ENCODE data around the gene MRTFB. TPM values are rescaled to one million over a fixed set of nuclear protein-coding genes. Genes with fewer than 3 reads are reported as not detected.
"Not testable (repeated sequence)": the region's sequence is repeated elsewhere in the genome, so short reads cannot be mapped to it uniquely, and the experiment has no call there.

The MRTFB gene
- polyA plus RNA-seq, 3 donors, result 6.4 to 14.0 (median 10.6) TPM

GRCh38 chr16:14121872-14122271 lies 50.8 kb downstream of the MRTFB start:
- 90 to 94% (median 91%) methylated on average over 3 of the region's 3 CpGs for WGBS, 3 donors

GRCh38 chr16:14122430-14122829 lies 51.3 kb downstream of the MRTFB start:
- WGBS, 3 donors, result 96 to 99% (median 99%) methylated on average over 3 of the region's 3 CpGs

More at GRCh38 chr16:14121872-14122271, 50.8 kb downstream of the MRTFB start:
- H3K27ac ChIP-seq (ENCODE audit: low read depth, low read length), result no peak overlapping the region

GRCh38 chr16:14125000-14125681 lies 54.0 kb downstream of the MRTFB start:
- 64 to 79% (median 79%) methylated on average over 5 of the region's 5 CpGs for WGBS, 3 donors
- no peak overlapping the region for H3K27ac ChIP-seq (ENCODE audit: low read depth, low read length)

More at GRCh38 chr16:14122430-14122829, 51.3 kb downstream of the MRTFB start:
- not testable (repeated sequence) for H3K27ac ChIP-seq (ENCODE audit: low read depth, low read length)

GRCh38 chr16:14125708-14126107 lies 54.6 kb downstream of the MRTFB start:
- WGBS, 3 donors, result 64 to 73% (median 70%) methylated on average over 3 of the region's 3 CpGs
- no peak overlapping the region for H3K27ac ChIP-seq (ENCODE audit: low read depth, low read length)

GRCh38 chr16:14128097-14128496 lies 57.0 kb downstream of the MRTFB start:
- WGBS, 3 donors, result 93 to 97% (median 96%) methylated on average over 5 of the region's 5 CpGs
- no peak overlapping the region for H3K27ac ChIP-seq (ENCODE audit: low read depth, low read length)

GRCh38 chr16:14129502-14129901 lies 58.4 kb downstream of the MRTFB start:
- H3K27ac ChIP-seq (ENCODE audit: low read depth, low read length), result no peak overlapping the region
- 92 to 98% (median 97%) methylated on average over 5 of the region's 5 CpGs for WGBS, 3 donors

- no peak overlapping the region for H3K27ac ChIP-seq (ENCODE audit: low read depth, low read length)
- 37 to 80% (median 77%) methylated on average over 4 of the region's 4 CpGs for WGBS, 3 donors
Observed at GRCh38 chr16:14131774-14132695, 60.9 kb downstream of the MRTFB start.

GRCh38 chr16:14132696-14133048 lies 61.6 kb downstream of the MRTFB start:
- no peak overlapping the region for H3K27ac ChIP-seq (ENCODE audit: low read depth, low read length)
- WGBS, 3 donors, result 74 to 94% (median 87%) methylated on average over 4 of the region's 4 CpGs

- 75 to 92% (median 92%) methylated on average over 1 of the region's 1 CpG for WGBS, 3 donors
- H3K27ac ChIP-seq (ENCODE audit: low read depth, low read length), result no peak overlapping the region
Observed at GRCh38 chr16:14133907-14134306, 62.8 kb downstream of the MRTFB start.

- 98 to 99% (median 98%) methylated on average over 5 of the region's 5 CpGs for WGBS, 3 donors
Observed at GRCh38 chr16:14135704-14136103, 64.6 kb downstream of the MRTFB start.

GRCh38 chr16:14139872-14140271 lies 68.8 kb downstream of the MRTFB start:
- 97 to 98% (median 97%) methylated on average over 1 of the region's 1 CpG for WGBS, 3 donors
- H3K27ac ChIP-seq (ENCODE audit: low read depth, low read length), result no peak overlapping the region

More at GRCh38 chr16:14135704-14136103, 64.6 kb downstream of the MRTFB start:
- H3K27ac ChIP-seq (ENCODE audit: low read depth, low read length), result no peak overlapping the region

- no peak overlapping the region for H3K27ac ChIP-seq (ENCODE audit: low read depth, low read length)
- 94 to 97% (median 96%) methylated on average over 5 of the region's 5 CpGs for WGBS, 3 donors
Observed at GRCh38 chr16:14140923-14141322, 69.8 kb downstream of the MRTFB start.

- no peak overlapping the region for H3K27ac ChIP-seq (ENCODE audit: low read depth, low read length)
Observed at GRCh38 chr16:14146445-14146844, 75.3 kb downstream of the MRTFB start.

GRCh38 chr16:14148016-14148415 lies 76.9 kb downstream of the MRTFB start:
- H3K27ac ChIP-seq (ENCODE audit: low read depth, low read length), result no peak overlapping the region
- 84 to 95% (median 91%) methylated on average over 2 of the region's 2 CpGs for WGBS, 3 donors

- 80 to 83% (median 81%) methylated on average over 8 of the region's 8 CpGs for WGBS, 3 donors
- H3K27ac ChIP-seq (ENCODE audit: low read depth, low read length), result no peak overlapping the region
Observed at GRCh38 chr16:14148569-14148968, 77.5 kb downstream of the MRTFB start.

- H3K27ac ChIP-seq (ENCODE audit: low read depth, low read length), result no peak overlapping the region
- WGBS, 3 donors, result 92 to 99% (median 93%) methylated on average over 5 of the region's 5 CpGs
Observed at GRCh38 chr16:14150796-14151195, 79.7 kb downstream of the MRTFB start.

GRCh38 chr16:14151256-14152030 lies 80.3 kb downstream of the MRTFB start:
- WGBS, 3 donors, result 57 to 67% (median 67%) methylated on average over 2 of the region's 2 CpGs
- no peak overlapping the region for H3K27ac ChIP-seq (ENCODE audit: low read depth, low read length)

- 45 to 69% (median 63%) methylated on average over 4 of the region's 4 CpGs for WGBS, 3 donors
- no peak overlapping the region for H3K27ac ChIP-seq (ENCODE audit: low read depth, low read length)
Observed at GRCh38 chr16:14155572-14156190, 84.6 kb downstream of the MRTFB start.
